ENCODE measurements around the gene PLS3.

GRCh38 chrX:115591856-115592842 is 31.2 kb downstream of the PLS3 start:
- no peak for TF ChIP-seq EZH2 (IDR thresholded peaks at IDR 0.05; ENCODE audit: borderline replicate concordance, low read depth, low read length, poor library complexity, severe bottlenecking)
- TF ChIP-seq, protein P1, sequence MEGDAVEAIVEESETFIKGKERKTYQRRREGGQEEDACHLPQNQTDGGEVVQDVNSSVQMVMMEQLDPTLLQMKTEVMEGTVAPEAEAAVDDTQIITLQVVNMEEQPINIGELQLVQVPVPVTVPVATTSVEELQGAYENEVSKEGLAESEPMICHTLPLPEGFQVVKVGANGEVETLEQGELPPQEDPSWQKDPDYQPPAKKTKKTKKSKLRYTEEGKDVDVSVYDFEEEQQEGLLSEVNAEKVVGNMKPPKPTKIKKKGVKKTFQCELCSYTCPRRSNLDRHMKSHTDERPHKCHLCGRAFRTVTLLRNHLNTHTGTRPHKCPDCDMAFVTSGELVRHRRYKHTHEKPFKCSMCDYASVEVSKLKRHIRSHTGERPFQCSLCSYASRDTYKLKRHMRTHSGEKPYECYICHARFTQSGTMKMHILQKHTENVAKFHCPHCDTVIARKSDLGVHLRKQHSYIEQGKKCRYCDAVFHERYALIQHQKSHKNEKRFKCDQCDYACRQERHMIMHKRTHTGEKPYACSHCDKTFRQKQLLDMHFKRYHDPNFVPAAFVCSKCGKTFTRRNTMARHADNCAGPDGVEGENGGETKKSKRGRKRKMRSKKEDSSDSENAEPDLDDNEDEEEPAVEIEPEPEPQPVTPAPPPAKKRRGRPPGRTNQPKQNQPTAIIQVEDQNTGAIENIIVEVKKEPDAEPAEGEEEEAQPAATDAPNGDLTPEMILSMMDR (conservative IDR thresholded peaks at IDR 0.05; ENCODE audit: low read depth, low read length), result no peak

Data from A673 (cell line).